Lung (tissue), 12 donors: ENCODE measurements around the gene ACO2. TPM values are rescaled to one million over a fixed set of nuclear protein-coding genes. Genes with fewer than 3 reads are reported as not detected.

ENCODE experiments used
- ATAC-seq: fragments of 200-7000 bp; cut with Tn5 transposase; one replicate; pipeline ENCODE4 v1.9.1; 2020; ENCODE audit warnings: moderate number of reproducible peaks; ENCODE audit not compliant: insufficient read depth, low FRiP score
- DNase-seq, 3 donors: peaks; one replicate each; pipeline ENCODE4 v3.0.0-alpha.2; 2013 to 2017
- H3K27ac ChIP-seq, 2 donors: one replicate each; pipeline ENCODE4 v1.5.1; 2013; ENCODE audit warnings: mild to moderate bottlenecking in 2 of 2, moderate library complexity in 2 of 2, control low read depth in 1 of 2, inconsistent platforms in 1 of 2, low read depth in 1 of 2, low read length in 1 of 2
- H3K27me3 ChIP-seq, 3 donors: one replicate each; pipeline ENCODE4 v1.5.1; 2013; ENCODE audit warnings: low read length in 2 of 3; ENCODE audit not compliant: control insufficient read depth in 3 of 3, insufficient read depth in 3 of 3
- H3K36me3 ChIP-seq, 4 donors: one replicate each; pipeline ENCODE4 v1.5.1; 2013; ENCODE audit warnings: low read length in 4 of 4, mild to moderate bottlenecking in 1 of 4, moderate library complexity in 1 of 4; ENCODE audit not compliant: control insufficient read depth in 4 of 4, insufficient read depth in 4 of 4
- H3K4me1 ChIP-seq, 5 donors: one replicate each; pipeline ENCODE4 v1.5.1; 2013; ENCODE audit warnings: low read length in 5 of 5, mild to moderate bottlenecking in 2 of 5, moderate library complexity in 1 of 5; ENCODE audit not compliant: control insufficient read depth in 5 of 5, insufficient read depth in 5 of 5
- H3K4me3 ChIP-seq: one replicate; pipeline ENCODE4 v1.5.1; 2013; ENCODE audit warnings: mild to moderate bottlenecking, control low read depth, moderate library complexity
- H3K9ac ChIP-seq, 2 donors: one replicate each; pipeline ENCODE4 v1.5.1; 2013; ENCODE audit warnings: low read length in 2 of 2, control low read depth in 1 of 2; ENCODE audit not compliant: insufficient read depth in 1 of 2
- H3K9me3 ChIP-seq, 4 donors: one replicate each; pipeline ENCODE4 v1.5.1; 2013; ENCODE audit warnings: low read length in 3 of 4, mild to moderate bottlenecking in 1 of 4, moderate library complexity in 1 of 4; ENCODE audit not compliant: control insufficient read depth in 4 of 4, insufficient read depth in 3 of 4
- WGBS, 2 donors: extraction: QIAGEN DNeasy Blood & Tissue Kit; methylation state at CpG; one replicate each; pipeline ENCODE4 v1.1.7; 2013; 5-methylcytosine and 5-hydroxymethylcytosine counted together
- polyA plus RNA-seq, 2 donors: library from polyadenylated mRNA; stranded (reverse); fragments of 200-250 nt; gene quantifications; one replicate each; pipeline ENCODE4 v1.2.1, GENCODE V29; 2013
- total RNA-seq, 2 donors: library from RNA; depleted of rRNA in 1 of 2; stranded (reverse); fragments of >200 nt in 1 of 2; gene quantifications; one replicate each; pipeline ENCODE4 v1.2.1, GENCODE V29; 2014 to 2021
- TF ChIP-seq, protein P1 (sequence below): IDR thresholded peaks from 2 replicates; pipeline ENCODE4 v1.5.1; 2012; ENCODE audit warnings: mild to moderate bottlenecking; ENCODE audit errors: control extremely low read depth, extremely low read depth
- donor health status: control.
- donor health status: control.
- donor health status: Bipolar disorder and iron deficiency.
- donor health status: healthy.
- donor health status: DM: yes; HTN: yes; CAD: no.

ACO2 gene
- total and polyA plus RNA-seq, 4 donors: 34.1 to 101 (median 62.5) TPM

DNA sequence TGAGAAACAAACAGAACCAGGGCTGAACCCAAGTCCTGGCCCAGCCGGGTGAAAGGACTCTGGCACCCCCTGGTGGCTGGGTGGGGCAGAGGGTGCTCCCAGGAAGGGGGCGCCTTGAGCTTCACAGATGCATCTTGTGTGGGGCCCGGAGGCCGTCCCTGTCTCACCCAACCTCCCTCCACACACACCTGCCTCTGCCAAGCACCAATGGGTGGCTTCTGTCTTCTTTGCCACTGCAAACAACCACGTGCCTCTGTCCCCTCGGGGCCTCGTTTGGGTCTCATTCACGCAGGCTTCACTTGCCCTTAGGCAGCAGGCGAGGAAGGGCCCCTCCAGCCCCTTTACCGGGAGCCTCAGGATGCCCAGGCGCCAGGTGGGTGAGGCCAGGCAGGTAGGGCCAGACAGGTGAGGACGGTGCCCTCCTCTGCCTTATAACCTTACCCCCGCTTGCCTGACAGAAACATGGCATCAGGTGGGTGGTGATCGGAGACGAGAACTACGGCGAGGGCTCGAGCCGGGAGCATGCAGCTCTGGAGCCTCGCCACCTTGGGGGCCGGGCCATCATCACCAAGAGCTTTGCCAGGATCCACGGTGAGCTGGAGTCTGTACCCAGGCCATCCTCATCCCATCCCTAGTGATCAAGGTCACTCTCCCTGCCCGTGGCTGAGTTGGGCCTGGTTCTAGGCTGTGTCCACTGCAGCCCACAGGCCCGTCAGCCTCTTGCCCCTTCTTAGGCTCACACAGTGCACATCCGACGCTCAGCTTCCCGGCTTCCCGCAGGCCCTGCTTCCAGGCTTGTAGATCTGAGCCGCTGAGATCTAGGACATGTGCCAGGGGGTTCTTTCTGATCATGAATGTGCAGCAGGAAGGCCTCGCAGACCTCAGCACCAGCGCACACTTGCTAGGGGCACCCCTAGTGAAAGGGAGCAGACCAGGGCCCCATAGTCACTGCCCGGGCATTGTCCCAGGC, 58.2 kb downstream of the ACO2 start:
- Histone ChIP-seq H3K4me1 (peaks cover 0 to 17% (median 6%) of the 10 kb centered on the region in 5 donors), H3K9me3 (no peaks in the 10 kb centered on the region), H3K9ac (no peak overlapping the region), H3K27ac (no peak overlapping the region), H3K4me3 (no peak overlapping the region), H3K36me3 (peaks cover 0 to 75% (median 35%) of the 10 kb centered on the region in 4 donors), H3K27me3 (no peaks in the 10 kb centered on the region)
- 84 to 85% methylated on average over 32 of the region's 32 CpGs for WGBS, 2 donors
- TF ChIP-seq, protein P1, sequence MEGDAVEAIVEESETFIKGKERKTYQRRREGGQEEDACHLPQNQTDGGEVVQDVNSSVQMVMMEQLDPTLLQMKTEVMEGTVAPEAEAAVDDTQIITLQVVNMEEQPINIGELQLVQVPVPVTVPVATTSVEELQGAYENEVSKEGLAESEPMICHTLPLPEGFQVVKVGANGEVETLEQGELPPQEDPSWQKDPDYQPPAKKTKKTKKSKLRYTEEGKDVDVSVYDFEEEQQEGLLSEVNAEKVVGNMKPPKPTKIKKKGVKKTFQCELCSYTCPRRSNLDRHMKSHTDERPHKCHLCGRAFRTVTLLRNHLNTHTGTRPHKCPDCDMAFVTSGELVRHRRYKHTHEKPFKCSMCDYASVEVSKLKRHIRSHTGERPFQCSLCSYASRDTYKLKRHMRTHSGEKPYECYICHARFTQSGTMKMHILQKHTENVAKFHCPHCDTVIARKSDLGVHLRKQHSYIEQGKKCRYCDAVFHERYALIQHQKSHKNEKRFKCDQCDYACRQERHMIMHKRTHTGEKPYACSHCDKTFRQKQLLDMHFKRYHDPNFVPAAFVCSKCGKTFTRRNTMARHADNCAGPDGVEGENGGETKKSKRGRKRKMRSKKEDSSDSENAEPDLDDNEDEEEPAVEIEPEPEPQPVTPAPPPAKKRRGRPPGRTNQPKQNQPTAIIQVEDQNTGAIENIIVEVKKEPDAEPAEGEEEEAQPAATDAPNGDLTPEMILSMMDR: no peak
- DNase-seq: peak in 1 of 3 donors; percentile 32
- no peak for ATAC-seq

DNA sequence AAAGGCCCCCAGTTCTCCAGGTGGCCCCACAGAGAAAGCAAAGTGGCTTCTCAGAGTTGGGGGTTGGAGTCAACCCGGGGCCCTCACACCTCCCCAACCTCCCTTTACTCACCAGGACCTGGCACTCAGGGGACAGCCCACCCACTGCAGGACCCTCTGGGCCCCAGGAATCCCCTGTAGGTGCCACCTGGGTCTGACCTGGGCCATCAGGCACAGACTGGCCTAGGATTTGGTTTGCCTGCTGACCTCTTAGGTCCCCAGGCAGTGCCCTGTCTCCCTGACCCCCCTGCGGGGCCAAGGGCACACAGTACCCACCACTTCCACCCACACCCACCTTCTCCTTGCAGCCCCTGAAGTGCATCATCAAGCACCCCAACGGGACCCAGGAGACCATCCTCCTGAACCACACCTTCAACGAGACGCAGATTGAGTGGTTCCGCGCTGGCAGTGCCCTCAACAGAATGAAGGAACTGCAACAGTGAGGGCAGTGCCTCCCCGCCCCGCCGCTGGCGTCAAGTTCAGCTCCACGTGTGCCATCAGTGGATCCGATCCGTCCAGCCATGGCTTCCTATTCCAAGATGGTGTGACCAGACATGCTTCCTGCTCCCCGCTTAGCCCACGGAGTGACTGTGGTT, 59.3 kb downstream of the ACO2 start:
- Histone ChIP-seq H3K9ac (no peak overlapping the region), H3K27ac (no peak overlapping the region), H3K36me3 (peaks cover 0 to 78% (median 35%) of the 10 kb centered on the region in 4 donors), H3K4me1 (peaks cover 0 to 15% (median 6%) of the 10 kb centered on the region in 5 donors), H3K4me3 (no peak overlapping the region), H3K27me3 (no peaks in the 10 kb centered on the region), H3K9me3 (no peaks in the 10 kb centered on the region)
- no peak for ATAC-seq
- DNase-seq: no peak
- 79% methylated on average over 16 of the region's 16 CpGs for WGBS, 2 donors
- TF ChIP-seq, protein P1: no peak

DNA sequence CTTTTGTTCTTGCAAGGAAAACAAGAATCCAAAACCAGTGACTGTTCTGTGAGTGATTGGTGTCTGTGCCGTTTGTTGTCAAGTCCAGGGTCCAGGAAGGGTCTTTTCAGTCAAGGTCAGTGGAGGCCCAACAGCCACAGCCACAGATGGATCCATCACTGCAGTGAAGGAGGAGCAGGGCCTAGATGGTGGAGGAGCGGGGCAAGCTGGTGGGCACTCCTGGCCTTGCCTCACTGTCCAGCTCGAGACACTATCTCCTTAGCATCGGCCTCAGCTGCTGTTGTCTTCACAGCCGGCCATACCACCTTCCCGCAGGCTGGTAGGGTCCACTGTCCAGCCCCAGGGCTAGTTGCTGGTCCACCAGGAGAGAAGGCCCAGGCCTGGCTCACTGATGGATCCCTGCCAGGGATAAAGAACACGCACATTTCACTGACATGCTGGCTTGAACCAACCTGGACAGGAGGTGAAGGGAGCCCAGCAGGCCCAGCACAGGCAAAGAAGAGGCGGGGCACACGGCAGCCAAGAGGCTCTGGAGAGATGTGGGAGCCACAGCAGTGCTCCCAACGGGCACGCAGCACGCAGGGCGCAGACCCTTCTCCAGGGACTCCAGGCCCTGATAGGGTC, 60.1 kb downstream of the ACO2 start:
- Histone ChIP-seq H3K36me3 (peaks cover 0 to 73% (median 35%) of the 10 kb centered on the region in 4 donors), H3K9me3 (no peaks in the 10 kb centered on the region), H3K4me1 (peaks cover 0 to 8% (median 2%) of the 10 kb centered on the region in 5 donors), H3K27ac (no peak overlapping the region), H3K27me3 (no peaks in the 10 kb centered on the region), H3K4me3 (no peak overlapping the region), H3K9ac (no peak overlapping the region)
- WGBS, 2 donors: 82 to 85% methylated on average over 13 of the region's 13 CpGs
- DNase-seq: no peak
- TF ChIP-seq, protein P1: no peak
- ATAC-seq: no peak
